H1 (cell line): ENCODE measurements around the gene CENPO. TPM values are rescaled to one million over a fixed set of nuclear protein-coding genes. Genes with fewer than 3 reads are reported as not detected.

Source experiments
- JUN ChIP-seq: IDR thresholded peaks from 2 replicates; pipeline ENCODE4 v1.6.1; 2011; ENCODE audit warnings: low read depth, mild to moderate bottlenecking, improper control_type of control experiment, low read length
- MAFK ChIP-seq: IDR thresholded peaks from 2 replicates; pipeline ENCODE4 v1.6.1; 2012; ENCODE audit warnings: low read depth, mild to moderate bottlenecking, improper control_type of control experiment, low read length
- PHF8 ChIP-seq: fragments of 200-600 bp; sonication (generic); conservative IDR thresholded peaks from 2 replicates; pipeline ENCODE4 v1.7.1; 2012; ENCODE audit warnings: low read depth, mild to moderate bottlenecking, inconsistent platforms, low read length, moderate library complexity
- USF2 ChIP-seq: IDR thresholded peaks from 2 replicates; pipeline ENCODE4 v1.6.1; 2011; ENCODE audit warnings: low read length, improper control_type of control experiment
- polyA plus RNA-seq, 7 experiments: library from polyadenylated mRNA; depleted of rRNA in 3 of 7; stranded (reverse) in 5 of 7; unstranded in 2 of 7; fragments of >200 nt in 5 of 7; fragments of 200-250 nt in 2 of 7; gene quantifications; 1 replicate in 5 of 7; 2 replicates in 1 of 7; 4 replicates in 1 of 7; pipeline versions ENCODE4 v1.2.1 to v1.2.3, GENCODE V29; 2011 to 2013; ENCODE audit warnings: missing spikeins in 2 of 7, mixed read lengths in 2 of 7
- total RNA-seq: library from RNA; stranded (reverse); fragmentation: NEBNext Ultra II Directional; extraction: Animal tissue kit (Norgen Biotek cat#: 25700); gene quantifications from 2 replicates; pipeline ENCODE4 v1.2.1, GENCODE V29; 2021

CENPO gene
- total and polyA plus RNA-seq, 2 of the 8 experiments (the other 6 are each of a cell fraction or from before 2014, with no cell fraction given), result 34.4 to 46.3 TPM

GRCh38 chr2:24836706-24837105 lies 43.5 kb downstream of the CENPO start (continued):
- TF ChIP-seq JUN (no peak), MAFK (no peak), USF2 (no peak), PHF8 (no peak)
